HAP-1 (cell line): Measurements from ENCODE around the gene CLRN3.

ENCODE experiments used
- DNase-seq, 2 experiments: peaks; one replicate each; pipeline ENCODE4 v3.0.0-alpha.2; 2016 to 2020; ENCODE audit warnings: low spot score in 2 of 2
- H3K27me3 ChIP-seq: fragments of 250-450 bp; sonication (Bioruptor Pico); 2 replicates; pipeline ENCODE4 v1.5.1; 2020; ENCODE audit warnings: low read depth, mild to moderate bottlenecking, moderate library complexity
- H3K36me3 ChIP-seq: fragments of 250-450 bp; sonication (Bioruptor Pico); replicated peaks from 2 replicates; pipeline ENCODE4 v1.5.1; 2020; ENCODE audit warnings: mild to moderate bottlenecking
- H3K4me1 ChIP-seq: fragments of 250-450 bp; sonication (Bioruptor Pico); 2 replicates; pipeline ENCODE4 v1.5.1; 2020; ENCODE audit warnings: mild to moderate bottlenecking
- H3K4me3 ChIP-seq: fragments of 250-450 bp; sonication (Bioruptor Pico); 2 replicates; pipeline ENCODE4 v1.5.1; 2020; ENCODE audit warnings: mild to moderate bottlenecking, moderate library complexity
- H3K9me3 ChIP-seq: fragments of 250-450 bp; sonication (Bioruptor Pico); 2 replicates; pipeline ENCODE4 v1.5.1; 2020; ENCODE audit warnings: mild to moderate bottlenecking, moderate library complexity
- in situ Hi-C: fragments of 300-500 bp; cut with MboI; formaldehyde crosslinking; loops from 3 replicates; pipeline ENCODE4 v1.14.3; 2020; ENCODE audit warnings: low sequenced_read_pairs, inconsistent platforms, mixed read lengths

Gene CLRN3

GRCh38 chr10:127849921-127850320 lies 42.8 kb downstream of the CLRN3 start:
- no peak for DNase-seq
- Histone ChIP-seq H3K9me3 (no peaks in the 10 kb centered on the region), H3K4me3 (no peak overlapping the region), H3K36me3 (no peaks in the 10 kb centered on the region), H3K27me3 (no peaks in the 10 kb centered on the region), H3K4me1 (no peaks in the 10 kb centered on the region)
- in situ Hi-C loops = no loop called here

GRCh38 chr10:127849224-127849623 lies 43.5 kb downstream of the CLRN3 start:
- no peaks in the 10 kb centered on the region for H3K4me1 ChIP-seq
- no peaks in the 10 kb centered on the region for H3K27me3 ChIP-seq
- H3K9me3 ChIP-seq = no peaks in the 10 kb centered on the region
- H3K4me3 ChIP-seq = no peak overlapping the region
- no peaks in the 10 kb centered on the region for H3K36me3 ChIP-seq
- no peak for DNase-seq
- in situ Hi-C loops = no loop called here

GRCh38 chr10:127848226-127848625 lies 44.5 kb downstream of the CLRN3 start:
- Histone ChIP-seq H3K4me1 (no peaks in the 10 kb centered on the region), H3K27me3 (no peaks in the 10 kb centered on the region), H3K36me3 (no peaks in the 10 kb centered on the region), H3K9me3 (no peaks in the 10 kb centered on the region), H3K4me3 (no peak overlapping the region)
- in situ Hi-C loops = no loop called here
- DNase-seq = no peak

- Histone ChIP-seq H3K36me3 (no peaks in the 10 kb centered on the region), H3K9me3 (no peaks in the 10 kb centered on the region), H3K4me1 (no peaks in the 10 kb centered on the region), H3K27me3 (no peaks in the 10 kb centered on the region), H3K4me3 (no peak overlapping the region)
- in situ Hi-C loops = no loop called here
- no peak for DNase-seq
These were observed 47.0 kb downstream of the CLRN3 start for GRCh38 chr10:127845756-127846155.

GRCh38 chr10:127840884-127841283 lies 51.9 kb downstream of the CLRN3 start:
- H3K9me3 ChIP-seq = no peaks in the 10 kb centered on the region
- H3K36me3 ChIP-seq = no peaks in the 10 kb centered on the region
- no peaks in the 10 kb centered on the region for H3K4me1 ChIP-seq
- H3K4me3 ChIP-seq = no peak overlapping the region
- in situ Hi-C loops = no loop called here
- H3K27me3 ChIP-seq = no peaks in the 10 kb centered on the region
- DNase-seq = no peak

- no peaks in the 10 kb centered on the region for H3K9me3 ChIP-seq
- in situ Hi-C loops = no loop called here
- no peaks in the 10 kb centered on the region for H3K27me3 ChIP-seq
- no peaks in the 10 kb centered on the region for H3K36me3 ChIP-seq
- H3K4me1 ChIP-seq = no peaks in the 10 kb centered on the region
- DNase-seq = no peak
- no peak overlapping the region for H3K4me3 ChIP-seq
These were observed 55.8 kb downstream of the CLRN3 start for GRCh38 chr10:127836966-127837365.

- H3K27me3 ChIP-seq = no peaks in the 10 kb centered on the region
These were observed 56.6 kb downstream of the CLRN3 start for GRCh38 chr10:127836176-127836575.

GRCh38 chr10:127834791-127835190 lies 58.0 kb downstream of the CLRN3 start:
- Histone ChIP-seq H3K9me3 (no peaks in the 10 kb centered on the region), H3K27me3 (no peaks in the 10 kb centered on the region), H3K4me3 (no peak overlapping the region), H3K4me1 (no peaks in the 10 kb centered on the region), H3K36me3 (no peaks in the 10 kb centered on the region)
- in situ Hi-C loops = no loop called here
- no peak for DNase-seq

More at GRCh38 chr10:127836176-127836575, 56.6 kb downstream of the CLRN3 start:
- Histone ChIP-seq H3K36me3 (no peaks in the 10 kb centered on the region), H3K9me3 (no peaks in the 10 kb centered on the region), H3K4me3 (no peak overlapping the region), H3K4me1 (no peaks in the 10 kb centered on the region)
- in situ Hi-C loops = no loop called here
- no peak for DNase-seq

- in situ Hi-C loops = no loop called here
- no peak overlapping the region for H3K4me3 ChIP-seq
- DNase-seq = no peak
- no peaks in the 10 kb centered on the region for H3K36me3 ChIP-seq
- no peaks in the 10 kb centered on the region for H3K27me3 ChIP-seq
- H3K4me1 ChIP-seq = no peaks in the 10 kb centered on the region
- H3K9me3 ChIP-seq = no peaks in the 10 kb centered on the region
These were observed 58.5 kb downstream of the CLRN3 start for GRCh38 chr10:127834221-127834620.

- Histone ChIP-seq H3K4me1 (no peaks in the 10 kb centered on the region), H3K27me3 (no peaks in the 10 kb centered on the region), H3K9me3 (no peaks in the 10 kb centered on the region), H3K36me3 (no peaks in the 10 kb centered on the region), H3K4me3 (no peak overlapping the region)
- no peak for DNase-seq
- in situ Hi-C loops = no loop called here
These were observed 58.9 kb downstream of the CLRN3 start for GRCh38 chr10:127833804-127834203.

- no peak overlapping the region for H3K4me3 ChIP-seq
- in situ Hi-C loops = no loop called here
These were observed 60.2 kb downstream of the CLRN3 start for GRCh38 chr10:127832501-127832900.

GRCh38 chr10:127830414-127830813 lies 62.3 kb downstream of the CLRN3 start:
- no peak for DNase-seq

More at GRCh38 chr10:127832501-127832900, 60.2 kb downstream of the CLRN3 start:
- DNase-seq = no peak
- no peaks in the 10 kb centered on the region for H3K36me3 ChIP-seq
- no peaks in the 10 kb centered on the region for H3K9me3 ChIP-seq
- no peaks in the 10 kb centered on the region for H3K27me3 ChIP-seq
- H3K4me1 ChIP-seq = no peaks in the 10 kb centered on the region

More at GRCh38 chr10:127830414-127830813, 62.3 kb downstream of the CLRN3 start:
- no peaks in the 10 kb centered on the region for H3K4me1 ChIP-seq
- no peaks in the 10 kb centered on the region for H3K9me3 ChIP-seq
- no peaks in the 10 kb centered on the region for H3K27me3 ChIP-seq
- H3K4me3 ChIP-seq = no peak overlapping the region
- in situ Hi-C loops = no loop called here
- no peaks in the 10 kb centered on the region for H3K36me3 ChIP-seq
